CD14-positive monocyte (primary cell): ENCODE results near the gene MSI2. TPM values are rescaled to one million over a fixed set of nuclear protein-coding genes. Genes with fewer than 3 reads are reported as not detected.

ENCODE experiments used
- DNase-seq, 3 donors: peaks; one replicate each; pipeline ENCODE4 v3.0.0-alpha.2; 2011 to 2022
- H2AFZ ChIP-seq: 2 replicates; pipeline ENCODE4 v1.6.0; 2012; ENCODE audit warnings: mild to moderate bottlenecking, low read depth, low read length, inconsistent platforms; ENCODE audit not compliant: insufficient read depth, poor library complexity, severe bottlenecking
- H3K27ac ChIP-seq, 2 donors: 1 replicate in 1 of 2; 2 replicates in 1 of 2; pipeline ENCODE4 v1.5.1; 2012 to 2013; ENCODE audit warnings: low read length in 2 of 2, control low read depth in 1 of 2, inconsistent platforms in 1 of 2, low read depth in 1 of 2, mild to moderate bottlenecking in 1 of 2
- H3K27me3 ChIP-seq, 2 donors: one replicate each; pipeline versions ENCODE4 v1.6.0 to v1.6.1; 2011 to 2013; ENCODE audit warnings: low read length in 2 of 2; ENCODE audit not compliant: control insufficient read depth in 2 of 2, insufficient read depth in 2 of 2
- H3K36me3 ChIP-seq, 2 donors: replicated peaks in 1 of 2; 1 replicate in 1 of 2; 2 replicates in 1 of 2; pipeline versions ENCODE4 v1.5.1 to v1.6.1; 2012 to 2013; ENCODE audit warnings: low read length in 2 of 2, control low read depth in 1 of 2, inconsistent platforms in 1 of 2, mild to moderate bottlenecking in 1 of 2; ENCODE audit not compliant: insufficient read depth in 2 of 2, control insufficient read depth in 1 of 2
- H3K4me1 ChIP-seq, 2 donors: 1 replicate in 1 of 2; 2 replicates in 1 of 2; pipeline versions ENCODE4 v1.5.1 to v1.6.1; 2012 to 2013; ENCODE audit warnings: low read length in 2 of 2, control low read depth in 1 of 2, inconsistent platforms in 1 of 2, mild to moderate bottlenecking in 1 of 2, moderate library complexity in 1 of 2; ENCODE audit not compliant: insufficient read depth in 2 of 2, control insufficient read depth in 1 of 2
- H3K4me2 ChIP-seq: replicated peaks from 2 replicates; pipeline ENCODE3; 2012; ENCODE audit warnings: low read length, moderate library complexity, mild to moderate bottlenecking; ENCODE audit not compliant: poor library complexity, severe bottlenecking; ENCODE audit errors: extremely low read depth
- H3K4me3 ChIP-seq, 3 experiments: fragments of 200-600 bp in 1 of 3; sonication (generic) in 1 of 3; replicated peaks in 1 of 3; 1 replicate in 2 of 3; 2 replicates in 1 of 3; pipeline ENCODE4 v1.5.1; 2011 to 2013; ENCODE audit warnings: low read length in 3 of 3, mild to moderate bottlenecking in 3 of 3, control low read depth in 2 of 3, low read depth in 2 of 3, inconsistent platforms in 1 of 3, moderate library complexity in 1 of 3
- H3K79me2 ChIP-seq: 2 replicates; pipeline ENCODE4 v1.6.0; 2012; ENCODE audit warnings: mild to moderate bottlenecking, control low read depth, inconsistent platforms, low read length, moderate library complexity; ENCODE audit not compliant: insufficient read depth
- H3K9ac ChIP-seq: 2 replicates; pipeline ENCODE4 v1.6.0; 2017; ENCODE audit warnings: low read length, mild to moderate bottlenecking; ENCODE audit not compliant: insufficient read depth, poor library complexity, severe bottlenecking
- H3K9me3 ChIP-seq, 2 donors: replicated peaks in 1 of 2; 1 replicate in 1 of 2; 2 replicates in 1 of 2; pipeline versions ENCODE4 v1.5.1 to v1.6.1; 2012 to 2013; ENCODE audit warnings: low read length in 2 of 2, control low read depth in 1 of 2; ENCODE audit not compliant: control insufficient read depth in 1 of 2, insufficient read depth in 1 of 2
- H4K20me1 ChIP-seq: 2 replicates; pipeline ENCODE4 v1.6.0; 2012; ENCODE audit warnings: mild to moderate bottlenecking, low read length, control low read depth, moderate library complexity; ENCODE audit not compliant: insufficient read depth
- H3K27ac Mint-ChIP-seq, 7 donors: one replicate each; pipeline ENCODE4 v1.8.0; 2020; ENCODE audit warnings: mild to moderate bottlenecking in 7 of 7, mixed read lengths in 7 of 7, moderate library complexity in 6 of 7, inconsistent platforms in 2 of 7
- H3K27me3 Mint-ChIP-seq, 3 donors: one replicate each; pipeline ENCODE4 v1.8.0; 2021 to 2022; ENCODE audit warnings: low read depth in 3 of 3, mild to moderate bottlenecking in 3 of 3, mixed read lengths in 3 of 3, moderate library complexity in 3 of 3, inconsistent platforms in 1 of 3
- H3K36me3 Mint-ChIP-seq, 2 donors: one replicate each; pipeline ENCODE4 v1.8.0; 2020; ENCODE audit warnings: mixed read lengths in 2 of 2, inconsistent platforms in 1 of 2, mild to moderate bottlenecking in 1 of 2
- H3K4me1 Mint-ChIP-seq: one replicate; pipeline ENCODE4 v1.8.0; 2020; ENCODE audit warnings: mild to moderate bottlenecking, mixed read lengths
- H3K4me3 Mint-ChIP-seq, 2 donors: one replicate each; pipeline ENCODE4 v1.8.0; 2020; ENCODE audit warnings: mild to moderate bottlenecking in 2 of 2, mixed read lengths in 2 of 2, moderate library complexity in 1 of 2
- H3K9me3 Mint-ChIP-seq, 7 donors: one replicate each; pipeline ENCODE4 v1.8.0; 2020 to 2022; ENCODE audit warnings: mixed read lengths in 7 of 7, mild to moderate bottlenecking in 6 of 7, moderate library complexity in 6 of 7, inconsistent platforms in 2 of 7
- WGBS: methylation state at CpG from one replicate; pipeline ENCODE4 v1.1.5; 2013; ENCODE audit warnings: missing lambda C conversion rate; ENCODE audit not compliant: insufficient coverage; 5-methylcytosine and 5-hydroxymethylcytosine counted together
- intact Hi-C, 2 donors: fragments of 100-400 bp; cut with micrococcal nuclease; formaldehyde crosslinking; loops; one replicate each; pipeline versions ENCODE4 v1.15.0 to v1.15.1; 2023
- polyA plus RNA-seq, 3 donors: library from polyadenylated mRNA; depleted of rRNA in 1 of 3; unstranded in 2 of 3; stranded (reverse) in 1 of 3; fragments of 300-500 nt in 2 of 3; fragments of >200 nt in 1 of 3; fragmentation: Illumina TruSeq in 2 of 3; gene quantifications; 1 replicate in 2 of 3; 2 replicates in 1 of 3; pipeline ENCODE4 v1.2.3, GENCODE V29; 2012 to 2021
- TF ChIP-seq, protein P1 (sequence below): fragments of 200-600 bp; IDR thresholded peaks from one replicate; pipeline ENCODE4 v1.8.0; 2022; ENCODE audit warnings: antibody characterized with exemption, mild to moderate bottlenecking

Gene MSI2
- polyA plus RNA-seq, 3 donors = 0.20 to 6.6 (median 0.37) TPM

- WGBS = no CpG with 5 or more reads among the region's 3 CpGs
- Histone ChIP-seq H3K27ac (no peak overlapping the region), H4K20me1 (no peaks in the 10 kb centered on the region), H3K9me3 (peaks cover 4 to 7% of the 10 kb centered on the region in 2 donors), H3K27me3 (no peaks in the 10 kb centered on the region), H3K4me3 (no peak overlapping the region), H3K79me2 (no peaks in the 10 kb centered on the region), H2AFZ (no peak overlapping the region), H3K9ac (no peak overlapping the region), H3K4me1 (peaks cover 5% of the 10 kb centered on the region in 2 donors), H3K36me3 (no peaks in the 10 kb centered on the region), H3K4me2 (no peak overlapping the region)
- peaks cover 0 to 3% (median 2%) of the 10 kb centered on the region in 3 donors for H3K27me3 Mint-ChIP-seq
- intact Hi-C loops = no loop called here
- H3K9me3 Mint-ChIP-seq = peaks cover 0 to 9% (median 3%) of the 10 kb centered on the region in 7 donors
- TF ChIP-seq, protein P1, sequence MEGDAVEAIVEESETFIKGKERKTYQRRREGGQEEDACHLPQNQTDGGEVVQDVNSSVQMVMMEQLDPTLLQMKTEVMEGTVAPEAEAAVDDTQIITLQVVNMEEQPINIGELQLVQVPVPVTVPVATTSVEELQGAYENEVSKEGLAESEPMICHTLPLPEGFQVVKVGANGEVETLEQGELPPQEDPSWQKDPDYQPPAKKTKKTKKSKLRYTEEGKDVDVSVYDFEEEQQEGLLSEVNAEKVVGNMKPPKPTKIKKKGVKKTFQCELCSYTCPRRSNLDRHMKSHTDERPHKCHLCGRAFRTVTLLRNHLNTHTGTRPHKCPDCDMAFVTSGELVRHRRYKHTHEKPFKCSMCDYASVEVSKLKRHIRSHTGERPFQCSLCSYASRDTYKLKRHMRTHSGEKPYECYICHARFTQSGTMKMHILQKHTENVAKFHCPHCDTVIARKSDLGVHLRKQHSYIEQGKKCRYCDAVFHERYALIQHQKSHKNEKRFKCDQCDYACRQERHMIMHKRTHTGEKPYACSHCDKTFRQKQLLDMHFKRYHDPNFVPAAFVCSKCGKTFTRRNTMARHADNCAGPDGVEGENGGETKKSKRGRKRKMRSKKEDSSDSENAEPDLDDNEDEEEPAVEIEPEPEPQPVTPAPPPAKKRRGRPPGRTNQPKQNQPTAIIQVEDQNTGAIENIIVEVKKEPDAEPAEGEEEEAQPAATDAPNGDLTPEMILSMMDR = no peak
- H3K4me1 Mint-ChIP-seq = peaks cover 15% of the 10 kb centered on the region
- no peak overlapping the region for H3K4me3 Mint-ChIP-seq
- DNase-seq = no peak
- no peak overlapping the region for H3K27ac Mint-ChIP-seq
- no peaks in the 10 kb centered on the region for H3K36me3 Mint-ChIP-seq
Observed at GRCh38 chr17:57372156-57372555, 115.8 kb downstream of the MSI2 start.

DNA sequence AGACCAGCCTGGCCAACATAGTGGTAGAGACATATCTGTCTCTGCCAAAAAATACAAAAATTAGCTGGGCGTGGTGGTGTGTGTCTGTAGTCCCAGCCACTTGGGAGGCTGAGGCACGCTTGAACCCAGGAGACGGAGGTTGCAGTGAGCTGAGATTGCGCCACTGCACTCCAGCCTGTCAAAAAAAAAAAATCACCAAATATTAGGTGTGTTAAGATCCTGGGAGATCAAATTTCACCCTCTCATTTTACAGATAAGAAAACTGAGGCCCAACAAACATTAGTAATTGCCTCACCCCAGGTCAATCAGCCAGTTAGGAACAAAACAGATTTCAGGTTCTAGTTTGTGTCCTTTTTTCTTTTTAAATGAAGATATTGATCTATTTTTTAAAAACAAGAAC is 116.7 kb downstream of the MSI2 start:
- TF ChIP-seq, protein P1 = no peak
- Histone ChIP-seq H2AFZ (no peak overlapping the region), H3K36me3 (no peaks in the 10 kb centered on the region), H3K9ac (no peak overlapping the region), H3K79me2 (no peaks in the 10 kb centered on the region), H4K20me1 (no peaks in the 10 kb centered on the region), H3K27me3 (no peaks in the 10 kb centered on the region), H3K27ac (no peak overlapping the region), H3K4me3 (no peak overlapping the region), H3K9me3 (peaks cover 4 to 7% of the 10 kb centered on the region in 2 donors), H3K4me1 (peaks cover 5% of the 10 kb centered on the region in 2 donors), H3K4me2 (no peak overlapping the region)
- WGBS = no CpG with 5 or more reads among the region's 4 CpGs
- intact Hi-C loops = no loop called here
- Mint-ChIP-seq H3K36me3 (no peaks in the 10 kb centered on the region), H3K27me3 (peaks cover 0 to 3% (median 0%) of the 10 kb centered on the region in 3 donors), H3K27ac (no peak overlapping the region), H3K4me1 (peaks cover 13% of the 10 kb centered on the region), H3K4me3 (no peak overlapping the region), H3K9me3 (peaks cover 0 to 12% (median 3%) of the 10 kb centered on the region in 7 donors)
- no peak for DNase-seq
